OCI-LY3 (cell line): Measurements from ENCODE around the gene MBIP.
"Not testable (repeated sequence)": the region's sequence is repeated elsewhere in the genome, so short reads cannot be mapped to it uniquely, and the experiment has no call there.

Experiments
- H2AFZ ChIP-seq: fragments of 200-600, 300-600 bp; shearing (Covaris generic); 2 replicates; pipeline ENCODE4 v1.6.0; 2014; ENCODE audit warnings: antibody characterized with exemption, low read depth, low read length
- H3K27ac ChIP-seq: fragments of 200-600, 300-600 bp; sonication (generic); 2 replicates; pipeline ENCODE4 v1.5.1; 2014; ENCODE audit warnings: mild to moderate bottlenecking, low read length, moderate library complexity, mixed read lengths
- H3K27me3 ChIP-seq: fragments of 200-600, 300-600 bp; sonication (generic); 2 replicates; pipeline ENCODE4 v1.6.1; 2014; ENCODE audit warnings: low read depth, low read length, mixed read lengths
- H3K36me3 ChIP-seq: fragments of 200-600, 300-600 bp; sonication (generic); replicated peaks from 2 replicates; pipeline ENCODE3; 2014; ENCODE audit warnings: low read depth, low read length, mixed read lengths
- H3K4me1 ChIP-seq: fragments of 300-600, 200-600 bp; sonication (generic); 2 replicates; pipeline ENCODE4 v1.6.1; 2014; ENCODE audit warnings: low read length, mixed read lengths
- H3K4me2 ChIP-seq: fragments of 200-600, 300-600 bp; sonication (generic); 2 replicates; pipeline ENCODE4 v1.6.1; 2014; ENCODE audit warnings: low read length, mixed read lengths
- H3K4me3 ChIP-seq: fragments of 300-600, 200-600 bp; sonication (generic); 2 replicates; pipeline ENCODE4 v1.5.1; 2014; ENCODE audit warnings: antibody characterized with exemption, mild to moderate bottlenecking, low read length, moderate library complexity
- H3K79me2 ChIP-seq: fragments of 300-600, 200-600 bp; shearing (Covaris generic); 2 replicates; pipeline ENCODE4 v1.6.1; 2014; ENCODE audit warnings: mild to moderate bottlenecking, low read length, mixed read lengths
- H3K9ac ChIP-seq: fragments of 300-600, 200-600 bp; shearing (Covaris generic); 2 replicates; pipeline ENCODE4 v1.6.0; 2014; ENCODE audit warnings: mild to moderate bottlenecking, low read length, moderate library complexity
- H3K9me3 ChIP-seq: fragments of 200-600, 300-600 bp; shearing (Covaris generic); 2 replicates; pipeline ENCODE4 v1.6.1; 2014; ENCODE audit warnings: low read length, mixed read lengths; ENCODE audit not compliant: insufficient read depth
- H4K20me1 ChIP-seq: fragments of 200-600, 300-600 bp; sonication (generic); 2 replicates; pipeline ENCODE4 v1.6.1; 2016; ENCODE audit warnings: low read length, mixed read lengths; ENCODE audit not compliant: insufficient read depth
- EZH2phosphoT487 ChIP-seq: fragments of 200-600 bp; shearing (Covaris generic); IDR thresholded peaks from 2 replicates; pipeline ENCODE4 v1.6.1; 2018; ENCODE audit warnings: antibody characterized with exemption, mixed run types, low read depth
- TF ChIP-seq, protein P1 (sequence below): fragments of 200-600, 300-600 bp; sonication (generic); IDR thresholded peaks from 2 replicates; pipeline ENCODE4 v1.5.1; 2014; ENCODE audit warnings: antibody characterized with exemption, low read length, low read depth

Gene MBIP

GRCh38 chr14:36333119-36333518 lies 12.7 kb upstream of the MBIP start:
- H3K4me2 ChIP-seq = no peak overlapping the region
- H2AFZ ChIP-seq = no peak overlapping the region
- TF ChIP-seq, protein P1, sequence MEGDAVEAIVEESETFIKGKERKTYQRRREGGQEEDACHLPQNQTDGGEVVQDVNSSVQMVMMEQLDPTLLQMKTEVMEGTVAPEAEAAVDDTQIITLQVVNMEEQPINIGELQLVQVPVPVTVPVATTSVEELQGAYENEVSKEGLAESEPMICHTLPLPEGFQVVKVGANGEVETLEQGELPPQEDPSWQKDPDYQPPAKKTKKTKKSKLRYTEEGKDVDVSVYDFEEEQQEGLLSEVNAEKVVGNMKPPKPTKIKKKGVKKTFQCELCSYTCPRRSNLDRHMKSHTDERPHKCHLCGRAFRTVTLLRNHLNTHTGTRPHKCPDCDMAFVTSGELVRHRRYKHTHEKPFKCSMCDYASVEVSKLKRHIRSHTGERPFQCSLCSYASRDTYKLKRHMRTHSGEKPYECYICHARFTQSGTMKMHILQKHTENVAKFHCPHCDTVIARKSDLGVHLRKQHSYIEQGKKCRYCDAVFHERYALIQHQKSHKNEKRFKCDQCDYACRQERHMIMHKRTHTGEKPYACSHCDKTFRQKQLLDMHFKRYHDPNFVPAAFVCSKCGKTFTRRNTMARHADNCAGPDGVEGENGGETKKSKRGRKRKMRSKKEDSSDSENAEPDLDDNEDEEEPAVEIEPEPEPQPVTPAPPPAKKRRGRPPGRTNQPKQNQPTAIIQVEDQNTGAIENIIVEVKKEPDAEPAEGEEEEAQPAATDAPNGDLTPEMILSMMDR = no peak
- TF ChIP-seq EZH2phosphoT487 = no peak
- H3K4me1 ChIP-seq = no peaks in the 10 kb centered on the region
- H3K36me3 ChIP-seq = no peaks in the 10 kb centered on the region
- no peaks in the 10 kb centered on the region for H4K20me1 ChIP-seq
- H3K9ac ChIP-seq = no peak overlapping the region
- no peaks in the 10 kb centered on the region for H3K27me3 ChIP-seq
- H3K9me3 ChIP-seq = no peaks in the 10 kb centered on the region
- no peaks in the 10 kb centered on the region for H3K79me2 ChIP-seq
- no peak overlapping the region for H3K27ac ChIP-seq
- no peak overlapping the region for H3K4me3 ChIP-seq

- not testable (repeated sequence) for H3K4me3 ChIP-seq
These were observed 7.1 kb upstream of the MBIP start for GRCh38 chr14:36327573-36327972.

DNA sequence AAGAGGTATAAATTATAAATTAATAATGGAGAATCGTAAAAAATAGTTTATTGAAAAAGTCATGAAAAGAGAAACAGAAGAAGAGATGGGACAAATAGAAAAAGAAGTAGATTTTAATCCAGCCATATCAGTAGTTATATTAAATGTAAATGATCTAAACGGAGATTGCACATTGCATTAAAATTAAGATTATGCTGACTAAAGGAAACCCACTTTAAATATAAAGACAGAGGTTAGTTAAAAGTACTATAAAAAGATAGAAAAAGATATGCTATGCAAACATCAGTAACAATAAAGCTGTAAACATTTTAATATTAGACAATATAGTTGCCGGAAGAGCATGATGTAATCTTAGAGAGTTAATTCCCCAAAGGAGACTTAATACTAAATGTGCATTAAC lies 5.4 kb upstream of the MBIP start:
- H3K27me3 ChIP-seq = no peaks in the 10 kb centered on the region
- no peaks in the 10 kb centered on the region for H3K79me2 ChIP-seq
- H3K4me3 ChIP-seq = no peak overlapping the region
- no peak overlapping the region for H3K27ac ChIP-seq
- H3K9me3 ChIP-seq = no peaks in the 10 kb centered on the region
- no peak overlapping the region for H2AFZ ChIP-seq
- H3K36me3 ChIP-seq = no peaks in the 10 kb centered on the region
- H3K9ac ChIP-seq = no peak overlapping the region
- H4K20me1 ChIP-seq = no peaks in the 10 kb centered on the region
- TF ChIP-seq, protein P1 = no peak
- TF ChIP-seq EZH2phosphoT487 = no peak
- H3K4me1 ChIP-seq = 0 out of 2 replicates have a peak, but pooled peaks cover 6% of the 10 kb centered on the region
- no peak overlapping the region for H3K4me2 ChIP-seq

More at GRCh38 chr14:36327573-36327972, 7.1 kb upstream of the MBIP start:
- not testable (repeated sequence) for H3K4me1 ChIP-seq, H3K4me2 ChIP-seq, H3K27ac ChIP-seq, H2AFZ ChIP-seq, H3K9ac ChIP-seq, H4K20me1 ChIP-seq, H3K27me3 ChIP-seq, H3K79me2 ChIP-seq, H3K36me3 ChIP-seq, H3K9me3 ChIP-seq

DNA sequence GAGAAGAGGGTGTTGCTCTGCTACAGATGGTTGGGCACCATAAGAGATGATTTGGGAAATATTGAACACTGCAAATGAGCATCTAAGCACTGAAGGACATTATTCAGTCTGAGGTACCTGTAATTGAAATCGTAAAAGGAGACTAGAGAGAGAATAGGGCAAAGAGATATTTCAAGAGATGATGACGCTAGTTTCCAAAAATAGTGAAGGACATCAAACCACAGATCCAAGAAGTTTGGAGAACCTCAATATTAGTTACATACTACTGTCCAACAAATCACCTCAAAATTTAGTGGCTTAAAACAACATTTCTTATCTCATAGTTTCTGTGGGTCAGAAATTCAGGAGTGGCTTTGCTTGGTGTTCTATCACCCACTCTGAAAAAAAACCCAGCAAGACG lies 4.5 kb upstream of the MBIP start:
- peaks cover 6% of the 10 kb centered on the region for H3K79me2 ChIP-seq
- no peak overlapping the region for H2AFZ ChIP-seq
- TF ChIP-seq, protein P1 = no peak
- no peak for TF ChIP-seq EZH2phosphoT487
- no peaks in the 10 kb centered on the region for H3K27me3 ChIP-seq
- no peaks in the 10 kb centered on the region for H3K36me3 ChIP-seq
- no peaks in the 10 kb centered on the region for H3K9me3 ChIP-seq
- no peak overlapping the region for H3K27ac ChIP-seq
- H4K20me1 ChIP-seq = no peaks in the 10 kb centered on the region
- H3K9ac ChIP-seq = no peak overlapping the region
- H3K4me3 ChIP-seq = no peak overlapping the region
- H3K4me1 ChIP-seq = 0 out of 2 replicates have a peak, but pooled peaks cover 6% of the 10 kb centered on the region
- no peak overlapping the region for H3K4me2 ChIP-seq
